ENCODE measurements around the gene EDN3.

The EDN3 gene

DNA sequence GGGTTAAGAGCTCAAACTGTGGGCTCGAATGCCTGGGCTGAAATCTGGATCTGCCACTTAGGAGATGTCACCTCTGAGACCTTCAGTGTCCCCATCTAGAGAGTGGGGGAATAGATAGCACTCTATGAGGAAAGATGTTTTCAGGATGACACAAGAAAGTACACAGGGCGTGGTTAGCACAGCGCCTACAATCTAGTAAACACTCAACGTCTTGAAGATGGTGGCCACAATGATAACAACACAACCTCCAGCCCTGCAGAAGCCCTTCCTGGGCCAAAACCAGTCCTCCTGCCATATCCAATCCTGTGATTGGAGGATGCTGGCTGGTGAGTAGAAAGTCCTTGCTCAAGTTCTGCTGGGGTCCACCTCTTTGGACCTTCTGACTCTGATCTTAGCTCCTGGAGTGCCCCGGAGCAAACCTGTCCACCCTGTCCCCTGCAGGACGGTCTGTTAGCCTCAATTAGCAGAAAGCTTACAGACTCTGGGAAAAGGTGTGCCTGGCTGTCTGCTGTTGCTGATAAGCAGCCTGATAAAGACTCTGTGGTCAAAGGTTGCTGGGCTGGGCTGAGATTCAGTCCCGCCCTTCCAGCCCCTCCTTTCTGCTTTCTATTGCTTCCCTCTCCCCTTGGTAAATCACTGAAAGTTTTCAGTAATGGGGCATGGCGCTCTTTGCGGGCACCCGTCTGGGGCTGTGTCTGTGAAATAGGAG lies 8.2 kb downstream of the EDN3 start:
- DNase-seq (ENCODE audit: low spot score): no peak

DNA sequence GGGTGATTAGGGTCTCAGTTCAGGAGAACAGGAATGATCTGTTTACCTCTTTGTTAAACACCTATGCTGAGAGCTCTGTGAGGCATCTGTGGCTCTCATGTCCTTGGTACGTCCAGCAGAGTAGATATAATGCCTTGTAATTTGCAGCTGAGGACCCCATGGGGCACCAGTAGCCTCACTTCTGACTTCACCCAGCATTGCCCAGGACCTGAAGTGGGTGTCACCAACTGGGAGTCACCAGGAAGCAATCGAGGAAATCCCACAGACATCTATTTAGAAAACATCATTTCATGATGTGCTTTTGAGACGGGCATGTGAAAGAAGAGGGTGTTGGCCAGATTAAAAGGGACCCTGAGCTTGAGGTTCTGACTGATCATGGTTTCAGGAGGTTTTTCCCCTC lies 8.8 kb downstream of the EDN3 start:
- no peak for DNase-seq (ENCODE audit: low spot score)

DNA sequence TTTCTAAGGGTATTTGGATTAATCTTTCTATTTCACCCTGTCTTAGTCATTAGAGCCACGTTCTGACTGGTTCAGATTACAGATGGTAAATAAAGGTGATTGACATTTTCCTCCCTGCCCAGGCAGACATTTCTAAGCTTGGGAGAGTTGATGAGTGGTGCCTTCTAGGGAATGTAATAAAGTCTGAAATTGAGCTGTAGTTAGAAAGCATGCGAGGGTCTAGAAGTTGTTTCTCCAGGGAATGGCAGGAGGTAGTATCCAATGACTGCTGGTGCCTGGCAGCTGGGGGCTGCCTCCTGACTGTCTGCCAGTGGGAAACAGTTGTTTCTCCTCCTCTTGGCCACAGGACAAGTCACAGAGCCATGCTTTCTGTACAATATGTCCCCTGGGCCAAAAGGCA lies 14.6 kb downstream of the EDN3 start:
- DNase-seq (ENCODE audit: low spot score): no peak

DNA sequence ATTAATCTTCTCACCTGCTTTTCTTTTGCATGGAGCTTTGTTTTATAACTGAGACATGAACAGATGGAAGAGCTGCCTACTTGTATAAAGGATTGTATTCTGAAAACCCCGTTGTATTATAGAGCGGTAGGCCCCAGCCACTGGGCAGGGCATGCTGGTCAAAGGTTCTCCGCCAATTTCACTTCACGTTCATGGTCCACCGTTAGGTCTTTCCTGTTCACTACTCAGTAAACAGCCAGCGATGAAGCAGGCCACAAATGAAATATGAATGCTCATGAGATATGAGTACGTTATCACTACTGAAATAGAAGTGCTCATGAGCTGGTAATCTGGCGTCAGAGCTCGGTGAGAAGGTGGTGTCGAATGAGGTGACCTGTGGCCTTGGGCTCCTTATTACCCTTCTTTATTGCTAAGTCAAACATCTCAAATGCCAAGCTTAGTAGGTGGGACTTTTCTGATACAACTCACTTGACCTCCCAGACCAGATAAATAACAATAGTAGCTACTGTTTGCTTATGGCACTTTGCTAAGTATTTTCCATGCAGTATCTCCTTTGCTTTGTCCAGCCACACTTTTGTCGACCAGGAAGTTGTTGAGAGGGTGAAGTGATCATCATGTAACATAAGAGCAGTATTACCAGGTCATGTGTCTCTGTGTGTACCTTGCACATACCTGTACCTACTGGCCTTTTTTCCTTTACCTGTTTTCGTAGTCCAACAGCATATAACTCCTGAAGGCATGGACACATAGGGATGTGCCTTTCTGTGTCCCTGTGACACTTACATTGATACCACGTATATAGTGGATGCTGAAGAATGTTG lies 16.7 kb downstream of the EDN3 start:
- DNase-seq (ENCODE audit: low spot score): no peak

DNA sequence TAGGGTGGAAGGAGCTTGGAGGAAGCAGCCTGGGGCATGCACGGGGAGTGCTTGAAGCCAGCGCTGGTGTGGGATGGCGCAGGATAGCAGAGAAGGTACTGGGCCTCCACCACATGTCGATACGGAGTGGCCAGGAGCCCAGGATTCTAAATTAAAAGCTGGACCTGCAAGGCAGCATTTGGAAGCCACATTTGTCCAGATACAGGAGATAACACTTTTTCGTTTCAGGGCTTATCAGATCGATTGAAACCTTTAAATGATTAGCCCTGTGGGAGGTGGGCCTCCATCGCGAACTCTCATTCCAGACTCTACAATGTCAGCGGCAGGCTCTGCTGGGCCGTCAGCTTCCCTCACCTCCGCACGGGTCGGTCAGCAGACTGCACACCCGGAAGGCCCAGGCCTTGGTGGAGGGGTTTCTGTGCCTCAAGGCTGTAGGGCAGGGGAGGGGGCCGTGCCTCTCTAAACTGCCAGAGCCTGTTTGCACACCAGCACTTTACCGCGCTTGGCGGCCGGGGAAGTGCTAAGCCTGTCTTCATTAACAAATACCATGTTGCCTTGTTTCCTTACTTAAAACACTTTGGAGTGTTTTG lies 17.9 kb downstream of the EDN3 start:
- no peak for DNase-seq (ENCODE audit: low spot score)

DNA sequence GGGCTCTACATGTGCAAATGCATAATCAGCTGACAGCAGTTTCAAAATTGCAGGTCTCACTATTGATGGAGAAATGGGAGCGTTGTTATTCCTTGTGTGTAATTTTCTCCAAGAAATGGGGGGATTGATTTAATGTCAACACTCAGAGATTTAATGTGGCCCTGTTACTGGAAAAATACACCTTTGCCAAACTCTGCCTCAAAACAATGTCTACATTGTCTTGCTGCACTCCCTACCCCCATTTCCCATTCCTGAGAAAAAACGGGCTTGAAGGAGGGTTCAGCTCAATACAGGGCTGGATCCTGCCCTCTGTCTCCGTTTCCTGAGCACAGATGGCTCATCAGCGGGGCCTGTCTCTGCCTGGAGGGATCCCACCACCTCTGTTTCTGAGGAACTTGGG lies 18.4 kb downstream of the EDN3 start:
- DNase-seq (ENCODE audit: low spot score): no peak

DNA sequence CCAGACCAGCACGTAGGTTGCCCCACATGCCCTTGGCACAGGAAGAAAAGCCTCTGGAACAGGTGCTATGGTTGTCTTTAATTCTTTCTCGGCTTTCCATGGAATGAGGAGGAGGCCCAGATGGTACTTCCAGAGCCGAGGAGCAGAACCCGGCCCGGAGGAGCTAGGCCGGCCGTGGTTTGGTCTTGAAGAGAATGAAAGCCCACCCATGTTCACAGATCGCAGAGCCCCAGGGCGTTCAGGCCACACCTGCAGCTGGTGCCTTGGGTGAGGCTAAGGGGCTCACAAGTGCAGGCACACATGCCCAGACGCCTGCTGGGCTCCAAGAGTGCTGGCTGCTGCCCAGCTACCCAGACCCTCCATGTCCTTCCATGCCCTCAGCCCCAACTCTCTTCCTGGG lies 20.0 kb downstream of the EDN3 start:
- DNase-seq (ENCODE audit: low spot score): no peak

DNA sequence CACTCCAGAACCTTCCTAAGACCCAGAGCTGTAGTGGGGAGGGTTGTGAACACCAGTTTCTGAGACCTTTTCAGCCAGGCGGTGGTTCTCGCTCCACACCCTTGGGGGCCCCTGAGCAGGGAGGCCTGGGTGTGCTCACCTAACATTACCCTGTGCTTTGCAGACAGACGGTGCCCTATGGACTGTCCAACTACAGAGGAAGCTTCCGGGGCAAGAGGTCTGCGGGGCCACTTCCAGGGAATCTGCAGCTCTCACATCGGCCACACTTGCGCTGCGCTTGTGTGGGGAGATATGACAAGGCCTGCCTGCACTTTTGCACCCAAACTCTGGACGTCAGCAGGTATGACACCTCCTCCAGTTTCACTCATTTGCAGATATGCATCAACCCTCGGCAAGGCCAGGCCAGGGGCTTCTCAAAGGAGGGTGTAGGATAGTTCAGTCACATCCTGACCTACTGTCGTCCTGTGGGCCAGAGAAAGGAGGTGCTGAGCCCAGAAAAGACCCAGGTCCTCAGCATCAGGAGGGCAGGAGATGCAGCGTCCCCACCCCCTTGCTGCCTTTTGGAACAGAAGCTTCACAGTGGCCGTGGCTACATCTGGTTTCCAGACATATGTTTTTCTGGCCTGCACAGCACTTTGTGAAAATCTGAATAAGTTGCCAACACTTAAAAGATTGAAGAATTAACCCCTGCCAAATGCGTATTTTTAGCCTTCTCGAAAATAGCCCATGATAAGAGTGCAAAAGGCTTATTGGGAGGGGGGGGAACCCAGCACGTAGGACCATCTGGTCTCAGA lies 20.6 kb downstream of the EDN3 start:
- DNase-seq (ENCODE audit: low spot score): no peak

GRCh38 chr20:59322081-59322480 lies 21.7 kb downstream of the EDN3 start:
- DNase-seq (ENCODE audit: low spot score): no peak

DNA sequence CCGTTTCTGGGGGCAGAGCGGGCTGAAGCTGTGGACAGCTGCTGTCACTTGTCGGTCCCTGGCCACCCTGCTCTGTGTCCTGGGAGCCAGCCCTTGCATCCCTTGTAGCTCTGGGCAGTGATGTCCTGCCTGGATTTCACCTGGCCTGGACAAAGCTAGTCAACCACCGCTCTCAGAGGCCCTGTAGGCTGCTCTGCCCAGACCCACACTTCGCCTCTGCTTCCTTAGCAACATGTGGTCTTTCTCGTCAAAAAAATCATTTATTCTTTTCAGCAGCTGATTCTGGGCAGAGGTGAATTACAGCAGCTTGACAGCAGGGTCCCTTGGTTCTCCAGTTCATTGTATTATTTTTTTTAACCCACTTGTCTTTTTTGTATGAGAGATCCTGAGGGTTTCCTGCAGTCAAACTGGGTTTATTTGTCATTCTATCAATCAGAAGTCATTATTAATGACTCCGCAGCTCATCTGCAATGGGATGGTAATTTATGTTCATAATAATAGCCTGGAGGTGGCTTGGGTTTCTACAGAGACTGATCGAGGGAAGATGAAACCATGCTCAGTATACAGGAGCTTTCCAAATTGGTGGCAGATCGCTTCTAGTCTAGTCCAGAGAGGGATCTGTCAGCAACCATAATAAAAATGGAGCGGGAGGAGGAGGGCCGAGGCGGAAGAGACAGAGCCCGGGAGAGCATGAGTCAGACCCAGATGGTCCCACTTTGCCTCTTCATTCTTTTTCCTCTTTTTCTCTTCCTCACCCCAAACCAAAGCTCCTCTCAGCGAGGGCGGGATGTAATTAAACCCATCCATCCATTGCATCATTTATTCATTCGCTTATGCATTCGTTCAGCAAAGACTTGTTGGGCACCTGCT lies 22.4 kb downstream of the EDN3 start:
- no peak for DNase-seq (ENCODE audit: low spot score)

- no peak for DNase-seq (ENCODE audit: low spot score)
Observed at GRCh38 chr20:59323731-59324130, 23.3 kb downstream of the EDN3 start.

GRCh38 chr20:59324521-59325141 lies 24.2 kb downstream of the EDN3 start:
- DNase-seq (ENCODE audit: low spot score): no peak

GRCh38 chr20:59325142-59325523 lies 24.7 kb downstream of the EDN3 start:
- no peak for DNase-seq (ENCODE audit: low spot score)

DNA sequence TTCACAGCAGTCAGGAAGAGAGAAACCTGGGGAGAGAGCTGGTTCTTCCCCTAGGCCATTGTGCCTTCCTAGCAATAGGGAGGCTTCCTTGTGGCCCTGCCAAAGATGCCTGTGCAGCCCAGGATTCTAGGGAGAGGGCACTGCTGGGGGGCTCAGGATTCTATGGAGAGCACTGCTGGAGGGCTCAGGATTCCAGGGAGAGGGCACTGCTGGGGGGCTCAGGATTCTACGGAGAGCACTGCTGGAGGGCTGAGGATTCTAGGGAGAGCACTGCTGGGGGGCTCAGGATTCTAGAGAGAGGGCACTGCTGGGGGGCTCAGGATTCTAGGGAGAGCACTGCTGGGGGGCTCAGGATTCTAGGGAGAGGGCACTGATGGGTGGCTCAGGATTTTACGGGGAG lies 25.8 kb downstream of the EDN3 start:
- DNase-seq (ENCODE audit: low spot score): no peak

- no peak for DNase-seq (ENCODE audit: low spot score)
Observed at GRCh38 chr20:59328071-59328470, 27.7 kb downstream of the EDN3 start.

GRCh38 chr20:59331721-59332329 lies 31.4 kb downstream of the EDN3 start:
- no peak for DNase-seq (ENCODE audit: low spot score)

DNA sequence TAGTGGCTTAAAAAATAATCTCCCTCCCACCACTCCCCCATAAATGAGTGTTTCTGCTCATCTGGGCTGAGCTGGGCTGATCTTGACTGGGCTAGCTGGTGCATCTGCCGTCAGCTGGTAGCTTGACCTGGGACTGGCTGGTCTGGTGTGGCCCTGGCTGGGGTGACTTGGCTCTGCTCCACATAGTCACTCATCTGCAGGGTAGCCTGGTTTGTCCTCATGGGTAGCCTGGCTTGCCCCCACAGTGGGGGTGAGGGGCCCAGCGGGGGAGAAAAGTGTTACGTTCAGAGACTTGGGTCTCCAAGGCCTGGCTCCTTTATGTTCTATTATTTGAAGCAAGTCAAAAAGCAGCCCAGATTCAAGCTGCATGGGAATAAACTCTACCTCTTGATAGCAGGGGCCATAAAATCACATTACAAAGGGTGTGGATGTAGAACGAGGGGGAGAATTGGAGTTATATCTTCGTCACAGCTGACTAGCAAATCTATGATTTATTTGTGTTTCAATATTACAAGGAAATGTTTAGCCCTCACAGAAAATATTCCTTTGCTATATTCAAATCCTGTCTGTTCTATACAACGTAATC lies 32.9 kb downstream of the EDN3 start:
- no peak for DNase-seq (ENCODE audit: low spot score)

GRCh38 chr20:59333951-59334350 lies 33.5 kb downstream of the EDN3 start:
- no peak for DNase-seq (ENCODE audit: low spot score)

- DNase-seq (ENCODE audit: low spot score): no peak
Observed at GRCh38 chr20:59334651-59335300, 34.4 kb downstream of the EDN3 start.

- no peak for DNase-seq (ENCODE audit: low spot score)
Observed at GRCh38 chr20:59335377-59335776, 35.0 kb downstream of the EDN3 start.

Measured in kidney capillary endothelial cell (primary cell).